ENCODE measurements around the gene SPESP1. TPM values are rescaled to one million over a fixed set of nuclear protein-coding genes. Genes with fewer than 3 reads are reported as not detected.
"Not testable (repeated sequence)": the region's sequence is repeated elsewhere in the genome, so short reads cannot be mapped to it uniquely, and the experiment has no call there.

The SPESP1 gene
- total RNA-seq, 5 donors from 2014 or later (not counting 1 experiment from before 2014, with no cell fraction given): 0.33 to 0.64 TPM; not detected in 3

DNA sequence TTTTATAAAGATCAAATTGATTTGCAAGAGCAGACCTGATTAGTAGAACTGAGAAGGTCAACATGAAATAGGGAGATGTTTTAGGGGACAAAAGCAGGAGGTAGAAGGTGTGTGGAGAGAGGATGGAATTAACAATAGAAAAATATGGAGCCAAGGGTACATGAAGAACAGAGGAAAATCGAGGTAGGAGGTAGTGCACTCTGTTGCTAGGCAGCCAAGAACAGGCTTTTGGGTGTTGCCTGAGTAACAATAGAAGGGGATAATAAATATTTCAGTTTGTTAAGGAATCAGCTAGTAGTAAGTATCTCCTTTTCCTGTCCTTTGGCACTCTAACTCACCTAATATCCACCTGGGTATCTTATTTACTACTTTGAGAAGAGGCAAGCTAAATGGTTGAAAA is 9.2 kb downstream of the SPESP1 start:
- H3K27me3 Mint-ChIP-seq: peaks cover 20% of the 10 kb centered on the region in 2 donors
- ATAC-seq (replicated peaks in 1 of 4): no peak
- CTCF ChIA-PET: no interaction called here

DNA sequence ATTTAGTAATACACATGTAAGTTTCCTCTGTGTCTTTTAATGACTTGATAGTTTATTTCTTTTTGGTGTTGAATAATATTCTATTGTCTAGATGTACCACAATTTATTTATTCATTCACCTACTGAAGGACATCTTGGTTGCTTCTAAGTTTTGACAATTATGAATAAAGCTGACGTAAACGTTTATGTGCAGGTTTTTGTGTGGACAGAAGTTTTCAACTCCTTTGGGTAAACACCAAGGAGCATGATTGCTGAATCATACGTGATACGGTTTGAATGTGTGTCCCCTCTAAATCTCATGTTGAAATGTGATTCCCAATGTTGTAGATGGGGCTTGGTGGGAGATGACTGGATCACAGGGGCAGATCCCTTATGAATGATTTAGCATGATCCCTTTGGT is 21.5 kb downstream of the SPESP1 start:
- DNase-seq: no peak
- H3K4me3 ChIP-seq (ENCODE audit: control insufficient read depth in 1 of 2, extremely low read depth in 1 of 2, low read length in 1 of 2): no peak overlapping the region
- H3K27ac ChIP-seq (ENCODE audit: low read length): no peak overlapping the region
- WGBS (ENCODE audit: insufficient coverage): 93% methylated on average over 4 of the region's 4 CpGs
- Mint-ChIP-seq H3K9me3 (peaks cover 0 to 14% (median 0%) of the 10 kb centered on the region in 3 donors), H3K36me3 (no peaks in the 10 kb centered on the region), H3K4me3 (no peak overlapping the region), H3K27ac (no peak overlapping the region), H3K4me1 (no peaks in the 10 kb centered on the region), H3K27me3 (peaks cover 21 to 25% of the 10 kb centered on the region in 2 donors)
- no peaks in the 10 kb centered on the region for H3K27me3 ChIP-seq (replicated peaks in 1 of 2; ENCODE audit: control insufficient read depth in 2 of 2, extremely low read depth in 1 of 2, insufficient read depth in 2 of 2, low read length in 1 of 2)
- no peak for ATAC-seq (replicated peaks in 1 of 4)
- no peaks in the 10 kb centered on the region for H3K36me3 ChIP-seq (ENCODE audit: control insufficient read depth in 2 of 2, extremely low read depth in 1 of 2, insufficient read depth in 1 of 2, low read length in 1 of 2)
- CTCF ChIA-PET: no interaction called here
- H3K9me3 ChIP-seq: no peaks in the 10 kb centered on the region
- POLR2A ChIA-PET: no interaction called here
- H3K4me1 ChIP-seq (ENCODE audit: control insufficient read depth in 1 of 2, extremely low read depth in 1 of 2, insufficient read depth in 2 of 2, low read length in 2 of 2): no peaks in the 10 kb centered on the region

More for the DNA sequence above, 9.2 kb downstream of the SPESP1 start:
- Histone ChIP-seq H3K36me3 (ENCODE audit: control insufficient read depth in 2 of 2, extremely low read depth in 1 of 2, insufficient read depth in 1 of 2, low read length in 1 of 2) (no peaks in the 10 kb centered on the region), H3K27me3 (replicated peaks in 1 of 2; ENCODE audit: control insufficient read depth in 2 of 2, extremely low read depth in 1 of 2, insufficient read depth in 2 of 2, low read length in 1 of 2) (peaks cover 0 to 4% of the 10 kb centered on the region in 2 experiments), H3K4me1 (ENCODE audit: control insufficient read depth in 1 of 2, extremely low read depth in 1 of 2, insufficient read depth in 2 of 2, low read length in 2 of 2) (no peaks in the 10 kb centered on the region), H3K4me3 (ENCODE audit: control insufficient read depth in 1 of 2, extremely low read depth in 1 of 2, low read length in 1 of 2) (no peak overlapping the region), H3K9me3 (no peaks in the 10 kb centered on the region), H3K27ac (ENCODE audit: low read length) (no peak overlapping the region)
- Mint-ChIP-seq H3K4me3 (no peak overlapping the region), H3K36me3 (no peaks in the 10 kb centered on the region), H3K4me1 (no peaks in the 10 kb centered on the region), H3K9me3 (no peaks in the 10 kb centered on the region), H3K27ac (no peak overlapping the region)
- DNase-seq: no peak
- POLR2A ChIA-PET: no interaction called here
- no CpG with 5 or more reads among the region's 1 CpG for WGBS (ENCODE audit: insufficient coverage)

DNA sequence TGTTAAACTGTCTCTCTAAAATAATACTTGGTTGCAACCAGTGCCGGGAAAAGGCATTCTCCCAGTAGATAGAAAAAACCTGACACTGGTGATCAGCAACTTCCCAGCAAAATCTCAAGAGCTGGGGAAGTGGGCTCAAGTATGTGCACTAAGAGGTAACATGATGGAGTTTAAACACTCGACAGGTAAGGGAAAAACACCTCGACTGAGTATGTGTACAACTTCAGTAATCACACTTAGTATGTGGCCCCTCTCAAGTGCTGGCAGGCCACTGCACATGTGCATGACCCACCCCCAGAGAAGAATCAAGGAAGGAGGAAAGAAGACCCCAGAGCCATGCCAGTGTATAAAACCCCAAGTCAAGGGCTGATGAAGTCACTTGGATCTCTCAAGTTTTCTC is 27.4 kb downstream of the SPESP1 start:
- peaks cover 37% of the 10 kb centered on the region in 2 donors for H3K27me3 Mint-ChIP-seq
- ChIA-PET POLR2A (no interaction called here), CTCF (no interaction called here)
- no peak for ATAC-seq (replicated peaks in 1 of 4)
- Histone ChIP-seq H3K4me3 (ENCODE audit: control insufficient read depth in 1 of 2, extremely low read depth in 1 of 2, low read length in 1 of 2) (no peak overlapping the region), H3K36me3 (ENCODE audit: control insufficient read depth in 2 of 2, extremely low read depth in 1 of 2, insufficient read depth in 1 of 2, low read length in 1 of 2) (no peaks in the 10 kb centered on the region), H3K27ac (ENCODE audit: low read length) (no peak overlapping the region), H3K4me1 (ENCODE audit: control insufficient read depth in 1 of 2, extremely low read depth in 1 of 2, insufficient read depth in 2 of 2, low read length in 2 of 2) (no peaks in the 10 kb centered on the region), H3K27me3 (replicated peaks in 1 of 2; ENCODE audit: control insufficient read depth in 2 of 2, extremely low read depth in 1 of 2, insufficient read depth in 2 of 2, low read length in 1 of 2) (no peaks in the 10 kb centered on the region), H3K9me3 (no peaks in the 10 kb centered on the region)
- DNase-seq: no peak
- H3K9me3 Mint-ChIP-seq: peaks cover 0 to 5% (median 0%) of the 10 kb centered on the region in 3 donors
- no peak overlapping the region for H3K4me3 Mint-ChIP-seq
- no peak overlapping the region for H3K27ac Mint-ChIP-seq
- no peaks in the 10 kb centered on the region for H3K4me1 Mint-ChIP-seq
- WGBS (ENCODE audit: insufficient coverage): 100% methylated on average over 1 of the region's 3 CpGs
- no peaks in the 10 kb centered on the region for H3K36me3 Mint-ChIP-seq

DNA sequence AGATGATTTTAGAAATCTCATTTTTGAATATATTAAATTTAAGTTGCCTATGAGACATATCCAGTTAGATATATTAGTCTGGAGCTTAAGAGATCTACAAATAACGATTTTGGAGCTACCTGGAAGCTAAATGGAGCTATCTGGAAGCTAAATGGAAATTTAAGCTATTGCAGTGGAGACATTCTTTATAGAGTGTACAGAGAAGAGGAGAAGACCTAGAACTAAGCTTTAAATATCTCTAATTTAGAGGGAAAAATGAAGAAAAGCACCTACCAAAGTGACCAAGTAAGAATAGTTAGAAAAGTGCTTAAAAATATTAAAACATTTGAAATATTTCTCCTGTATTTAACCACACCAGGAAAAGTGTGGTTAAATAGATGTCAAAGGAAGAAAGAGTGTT is 28.3 kb downstream of the SPESP1 start:
- DNase-seq: no peak
- Histone ChIP-seq H3K36me3 (ENCODE audit: control insufficient read depth in 2 of 2, extremely low read depth in 1 of 2, insufficient read depth in 1 of 2, low read length in 1 of 2) (no peaks in the 10 kb centered on the region), H3K27ac (ENCODE audit: low read length) (no peak overlapping the region), H3K9me3 (no peaks in the 10 kb centered on the region), H3K27me3 (replicated peaks in 1 of 2; ENCODE audit: control insufficient read depth in 2 of 2, extremely low read depth in 1 of 2, insufficient read depth in 2 of 2, low read length in 1 of 2) (peaks cover 0 to 3% of the 10 kb centered on the region in 2 experiments), H3K4me3 (ENCODE audit: control insufficient read depth in 1 of 2, extremely low read depth in 1 of 2, low read length in 1 of 2) (no peak overlapping the region), H3K4me1 (ENCODE audit: control insufficient read depth in 1 of 2, extremely low read depth in 1 of 2, insufficient read depth in 2 of 2, low read length in 2 of 2) (no peaks in the 10 kb centered on the region)
- peaks cover 39 to 42% of the 10 kb centered on the region in 2 donors for H3K27me3 Mint-ChIP-seq
- no peak for ATAC-seq (replicated peaks in 1 of 4)
- no peak overlapping the region for H3K4me3 Mint-ChIP-seq
- whole genome bisulfite sequencing (ENCODE audit: insufficient coverage): 20% methylated on average over 1 of the region's 1 CpG
- POLR2A ChIA-PET: no interaction called here
- no peaks in the 10 kb centered on the region for H3K36me3 Mint-ChIP-seq
- CTCF ChIA-PET: interaction anchor here in 1 of 2 donors (0.5 kb wide), 1 partner anchor 273 kb away, joined by 4 read pairs; no protein-coding TSS in a partner anchor
- H3K4me1 Mint-ChIP-seq: no peaks in the 10 kb centered on the region
- no peak overlapping the region for H3K27ac Mint-ChIP-seq
- peaks cover 0 to 5% (median 3%) of the 10 kb centered on the region in 3 donors for H3K9me3 Mint-ChIP-seq

DNA sequence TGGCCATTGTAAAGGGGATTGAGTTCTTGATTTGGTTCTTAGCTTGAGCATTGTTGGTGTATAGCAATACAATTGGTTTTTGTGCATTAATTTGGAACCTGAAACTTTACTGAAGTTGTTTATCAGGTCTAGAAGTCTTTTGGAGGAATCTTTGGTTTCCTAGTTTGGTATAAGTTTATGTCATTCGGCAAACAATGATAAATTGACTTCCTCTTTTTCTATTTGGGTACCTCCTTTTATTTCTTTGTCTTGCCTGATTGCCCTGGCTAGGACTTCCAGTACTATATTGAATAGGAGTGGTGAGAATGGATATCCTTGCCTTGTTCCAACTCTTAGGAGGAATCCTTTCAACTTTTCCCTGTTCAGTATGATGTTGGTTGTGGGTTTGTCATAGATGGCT is 32.1 kb downstream of the SPESP1 start:
- no peak overlapping the region for H3K27ac ChIP-seq (ENCODE audit: low read length)
- H3K9me3 ChIP-seq: no peaks in the 10 kb centered on the region
- CTCF ChIA-PET: no interaction called here
- no peak for ATAC-seq (replicated peaks in 1 of 4)
- no peaks in the 10 kb centered on the region for H3K36me3 Mint-ChIP-seq
- peaks cover 0 to 3% of the 10 kb centered on the region in 2 experiments for H3K27me3 ChIP-seq (replicated peaks in 1 of 2; ENCODE audit: control insufficient read depth in 2 of 2, extremely low read depth in 1 of 2, insufficient read depth in 2 of 2, low read length in 1 of 2)
- no peaks in the 10 kb centered on the region for H3K4me1 ChIP-seq (ENCODE audit: control insufficient read depth in 1 of 2, extremely low read depth in 1 of 2, insufficient read depth in 2 of 2, low read length in 2 of 2)
- DNase-seq: no peak
- no peak overlapping the region for H3K27ac Mint-ChIP-seq
- POLR2A ChIA-PET: interaction anchor here in 1 of 2 donors (0.7 kb wide), 1 partner anchor 18 kb away, joined by 3 read pairs; no protein-coding TSS in a partner anchor
- no CpG with 5 or more reads among the region's 1 CpG for WGBS (ENCODE audit: insufficient coverage)
- H3K27me3 Mint-ChIP-seq: peaks cover 34 to 39% of the 10 kb centered on the region in 2 donors
- no peaks in the 10 kb centered on the region for H3K4me1 Mint-ChIP-seq
- H3K4me3 Mint-ChIP-seq: no peak overlapping the region
- peaks cover 2 to 6% (median 3%) of the 10 kb centered on the region in 3 donors for H3K9me3 Mint-ChIP-seq
- no peaks in the 10 kb centered on the region for H3K36me3 ChIP-seq (ENCODE audit: control insufficient read depth in 2 of 2, extremely low read depth in 1 of 2, insufficient read depth in 1 of 2, low read length in 1 of 2)
- H3K4me3 ChIP-seq (ENCODE audit: control insufficient read depth in 1 of 2, extremely low read depth in 1 of 2, low read length in 1 of 2): no peak overlapping the region

DNA sequence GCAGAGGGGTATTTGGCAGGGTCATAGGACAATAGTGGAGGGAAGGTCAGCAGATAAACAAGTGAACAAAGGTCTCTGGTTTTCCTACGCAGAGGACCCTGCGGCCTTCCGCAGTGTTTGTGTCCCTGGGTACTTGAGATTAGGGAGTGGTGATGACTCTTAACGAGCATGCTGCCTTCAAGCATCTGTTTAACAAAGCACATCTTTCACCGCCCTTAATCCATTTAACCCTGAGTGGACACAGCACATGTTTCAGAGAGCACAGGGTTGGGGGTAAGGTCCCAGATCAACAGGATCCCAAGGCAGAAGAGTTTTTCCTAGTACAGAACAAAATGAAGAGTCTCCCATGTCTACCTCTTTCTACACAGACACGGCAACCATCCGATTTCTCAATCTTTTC is 33.4 kb downstream of the SPESP1 start:
- H3K27ac ChIP-seq (ENCODE audit: low read length); H3K36me3 Mint-ChIP-seq; POLR2A ChIA-PET; H3K9me3 ChIP-seq; H3K4me3 Mint-ChIP-seq; CTCF ChIA-PET; H3K27me3 ChIP-seq (replicated peaks in 1 of 2; ENCODE audit: control insufficient read depth in 2 of 2, extremely low read depth in 1 of 2, insufficient read depth in 2 of 2, low read length in 1 of 2); H3K4me1 ChIP-seq (ENCODE audit: control insufficient read depth in 1 of 2, extremely low read depth in 1 of 2, insufficient read depth in 2 of 2, low read length in 2 of 2); H3K4me1 Mint-ChIP-seq; ATAC-seq (replicated peaks in 1 of 4); DNase-seq; H3K4me3 ChIP-seq (ENCODE audit: control insufficient read depth in 1 of 2, extremely low read depth in 1 of 2, low read length in 1 of 2); H3K36me3 ChIP-seq (ENCODE audit: control insufficient read depth in 2 of 2, extremely low read depth in 1 of 2, insufficient read depth in 1 of 2, low read length in 1 of 2): not testable (repeated sequence)
- WGBS (ENCODE audit: insufficient coverage): no CpG with 5 or more reads among the region's 7 CpGs
- Mint-ChIP-seq H3K27me3 (peaks cover 34 to 37% of the 10 kb centered on the region in 2 donors), H3K9me3 (peaks cover 6 to 11% (median 7%) of the 10 kb centered on the region in 3 donors), H3K27ac (peak overlapping the region in 1 of 2 donors; percentile 3)

DNA sequence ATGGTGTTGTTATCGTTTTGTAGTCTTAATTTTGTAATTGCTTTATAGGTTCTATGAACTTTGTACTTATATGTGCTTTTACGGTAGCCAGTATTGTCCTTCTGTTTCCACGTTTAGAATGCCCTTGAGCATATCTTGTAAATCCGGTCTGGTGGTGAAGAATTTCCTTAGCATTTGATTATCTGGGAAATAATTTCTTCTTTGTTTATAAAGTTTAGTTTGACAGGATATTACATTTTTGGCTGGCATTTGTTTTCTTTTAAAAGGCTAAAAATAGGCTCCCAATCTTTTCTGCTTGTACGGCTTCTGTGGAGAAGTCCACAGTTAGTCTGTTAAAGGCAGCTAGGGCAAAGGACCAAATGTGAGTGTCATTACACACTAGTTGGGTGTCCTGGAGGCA is 36.7 kb downstream of the SPESP1 start:
- CTCF ChIA-PET: no interaction called here
- Histone ChIP-seq H3K4me1 (ENCODE audit: control insufficient read depth in 1 of 2, extremely low read depth in 1 of 2, insufficient read depth in 2 of 2, low read length in 2 of 2) (no peaks in the 10 kb centered on the region), H3K27me3 (replicated peaks in 1 of 2; ENCODE audit: control insufficient read depth in 2 of 2, extremely low read depth in 1 of 2, insufficient read depth in 2 of 2, low read length in 1 of 2) (peaks cover 0 to 3% of the 10 kb centered on the region in 2 experiments), H3K9me3 (no peaks in the 10 kb centered on the region), H3K36me3 (ENCODE audit: control insufficient read depth in 2 of 2, extremely low read depth in 1 of 2, insufficient read depth in 1 of 2, low read length in 1 of 2) (no peaks in the 10 kb centered on the region), H3K4me3 (ENCODE audit: control insufficient read depth in 1 of 2, extremely low read depth in 1 of 2, low read length in 1 of 2) (no peak overlapping the region), H3K27ac (ENCODE audit: low read length) (no peak overlapping the region)
- no peak for ATAC-seq (replicated peaks in 1 of 4)
- Mint-ChIP-seq H3K9me3 (peaks cover 18 to 24% (median 18%) of the 10 kb centered on the region in 3 donors), H3K27ac (no peak overlapping the region), H3K36me3 (no peaks in the 10 kb centered on the region), H3K27me3 (peaks cover 30% of the 10 kb centered on the region in 2 donors), H3K4me1 (no peaks in the 10 kb centered on the region), H3K4me3 (no peak overlapping the region)
- 93% methylated on average over 3 of the region's 5 CpGs for WGBS (ENCODE audit: insufficient coverage)
- POLR2A ChIA-PET: no interaction called here
- DNase-seq: no peak

Measured in T-cell (primary cell).